Mesenchymal stem cell (in vitro differentiated cells and primary cell): Measurements from ENCODE around the gene GPHN.

Experiments
- DNase-seq: peaks from one replicate; pipeline ENCODE4 v3.0.0-alpha.2; 2013
- H2AFZ ChIP-seq: one replicate; pipeline ENCODE4 v1.6.1; 2013; ENCODE audit warnings: low read depth, mild to moderate bottlenecking, control low read depth, inconsistent platforms, low read length, moderate library complexity
- H2AK5ac ChIP-seq: 2 replicates; pipeline ENCODE4 v1.6.1; 2013; ENCODE audit warnings: low read length, moderate library complexity, mild to moderate bottlenecking, inconsistent platforms; ENCODE audit not compliant: severe bottlenecking
- H2BK120ac ChIP-seq: one replicate; pipeline ENCODE4 v1.6.1; 2013; ENCODE audit warnings: low read depth, mild to moderate bottlenecking, inconsistent platforms, low read length, moderate library complexity
- H2BK12ac ChIP-seq, 2 experiments: one replicate each; pipeline ENCODE4 v1.6.1; 2013; ENCODE audit warnings: inconsistent platforms in 2 of 2, low read length in 2 of 2, mild to moderate bottlenecking in 2 of 2, moderate library complexity in 2 of 2, control low read depth in 1 of 2
- H2BK15ac ChIP-seq: one replicate; pipeline ENCODE4 v1.6.1; 2013; ENCODE audit warnings: mild to moderate bottlenecking, low read depth, inconsistent platforms; ENCODE audit not compliant: poor library complexity, severe bottlenecking
- H2BK5ac ChIP-seq: 2 replicates; pipeline ENCODE4 v1.6.1; 2013; ENCODE audit warnings: low read depth, mild to moderate bottlenecking, low read length, control low read depth, inconsistent platforms; ENCODE audit not compliant: poor library complexity, severe bottlenecking
- H3K14ac ChIP-seq, 2 experiments: one replicate each; pipeline ENCODE4 v1.6.1; 2013; ENCODE audit warnings: inconsistent platforms in 2 of 2, low read length in 2 of 2, control low read depth in 1 of 2, mild to moderate bottlenecking in 1 of 2, moderate library complexity in 1 of 2
- H3K18ac ChIP-seq, 2 experiments: one replicate each; pipeline ENCODE4 v1.6.1; 2013; ENCODE audit warnings: inconsistent platforms in 2 of 2, low read length in 2 of 2, control low read depth in 1 of 2, low read depth in 1 of 2, mild to moderate bottlenecking in 1 of 2
- H3K23ac ChIP-seq, 2 experiments: one replicate each; pipeline ENCODE4 v1.6.1; 2013; ENCODE audit warnings: inconsistent platforms in 2 of 2, low read length in 2 of 2, mild to moderate bottlenecking in 2 of 2, moderate library complexity in 2 of 2, control low read depth in 1 of 2
- H3K27ac ChIP-seq: 2 replicates; pipeline ENCODE4 v1.5.1; 2013; ENCODE audit warnings: mild to moderate bottlenecking, moderate library complexity, low read length, control low read depth, inconsistent platforms; ENCODE audit not compliant: poor library complexity, severe bottlenecking
- H3K27me3 ChIP-seq, 2 experiments: 2 replicates each; pipeline versions ENCODE4 v1.6.1 to v1.7.0; 2013; ENCODE audit warnings: low read length in 2 of 2, mild to moderate bottlenecking in 2 of 2, moderate library complexity in 2 of 2, control low read depth in 1 of 2, inconsistent platforms in 1 of 2; ENCODE audit not compliant: control insufficient read depth in 1 of 2, insufficient read depth in 1 of 2
- H3K36me3 ChIP-seq, 2 experiments: 2 replicates each; pipeline versions ENCODE4 v1.6.1 to v1.7.0; 2013; ENCODE audit warnings: low read length in 2 of 2, control low read depth in 1 of 2, inconsistent platforms in 1 of 2, low read depth in 1 of 2, mild to moderate bottlenecking in 1 of 2; ENCODE audit not compliant: insufficient read depth in 2 of 2, control insufficient read depth in 1 of 2
- H3K4ac ChIP-seq, 2 experiments: one replicate each; pipeline ENCODE4 v1.6.1; 2013; ENCODE audit warnings: inconsistent platforms in 2 of 2, low read length in 2 of 2, mild to moderate bottlenecking in 2 of 2, moderate library complexity in 2 of 2, control low read depth in 1 of 2, low read depth in 1 of 2
- H3K4me1 ChIP-seq: 2 replicates; pipeline ENCODE4 v1.6.1; 2013; ENCODE audit warnings: low read depth, low read length, control low read depth; ENCODE audit not compliant: control insufficient read depth, insufficient read depth
- H3K4me2 ChIP-seq: 2 replicates; pipeline ENCODE4 v1.6.1; 2013; ENCODE audit warnings: low read length, mild to moderate bottlenecking, inconsistent platforms; ENCODE audit not compliant: poor library complexity, severe bottlenecking
- H3K4me3 ChIP-seq, 2 experiments: 2 replicates each; pipeline versions ENCODE4 v1.5.1 to v1.7.0; 2013; ENCODE audit warnings: low read length in 2 of 2, mild to moderate bottlenecking in 2 of 2, control low read depth in 1 of 2, low read depth in 1 of 2; ENCODE audit not compliant: insufficient read depth in 1 of 2
- H3K79me1 ChIP-seq: replicated peaks from 2 replicates; pipeline ENCODE4 v1.6.1; 2013; ENCODE audit warnings: mild to moderate bottlenecking, control low read depth, low read length, inconsistent platforms; ENCODE audit not compliant: poor library complexity, severe bottlenecking
- H3K9ac ChIP-seq: 2 replicates; pipeline ENCODE4 v1.7.0; 2013; ENCODE audit warnings: mild to moderate bottlenecking, low read length, moderate library complexity
- H3K9me3 ChIP-seq: 2 replicates; pipeline ENCODE4 v1.7.0; 2013; ENCODE audit warnings: mild to moderate bottlenecking, low read length; ENCODE audit not compliant: control insufficient read depth
- H4K8ac ChIP-seq: one replicate; pipeline ENCODE4 v1.6.1; 2013; ENCODE audit warnings: inconsistent platforms, mild to moderate bottlenecking, low read length, moderate library complexity
- H4K91ac ChIP-seq: one replicate; pipeline ENCODE4 v1.6.1; 2013; ENCODE audit warnings: mild to moderate bottlenecking, low read length, inconsistent platforms
- WGBS: methylation state at CpG from one replicate; pipeline ENCODE4 v1.1.7; 2013; ENCODE audit warnings: mixed read lengths; 5-methylcytosine and 5-hydroxymethylcytosine counted together

The GPHN gene

DNA sequence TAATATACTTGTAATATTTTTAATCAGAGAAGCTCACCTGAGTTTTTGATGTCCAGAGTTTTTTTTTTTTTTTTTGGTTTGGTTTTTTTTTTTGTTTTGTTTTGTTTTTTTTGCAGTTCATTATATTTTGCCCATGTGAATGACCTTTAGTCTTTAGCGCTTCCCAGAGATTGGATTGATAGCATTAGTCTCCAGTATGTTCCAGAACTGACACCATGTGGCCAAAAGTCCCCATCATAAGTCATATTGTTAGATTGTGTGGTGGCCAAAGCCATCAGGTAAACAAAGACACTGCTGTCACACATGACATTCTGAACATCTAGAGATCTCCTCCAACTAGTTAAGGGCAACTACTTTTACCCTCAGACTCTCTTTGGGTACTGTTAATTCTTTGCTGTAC is 408.5 kb downstream of the GPHN start:
- peaks cover 0 to 2% of the 10 kb centered on the region in 2 experiments for H3K36me3 ChIP-seq
- 100% methylated on average over 1 of the region's 1 CpG for WGBS
- H3K14ac ChIP-seq, result no peak overlapping the region
- no peaks in the 10 kb centered on the region for H3K9me3 ChIP-seq
- H2BK15ac ChIP-seq, result no peak overlapping the region
- no peak overlapping the region for H2BK5ac ChIP-seq
- no peak overlapping the region for H4K8ac ChIP-seq
- H3K27ac ChIP-seq, result no peak overlapping the region
- H4K91ac ChIP-seq, result no peak overlapping the region
- H3K27me3 ChIP-seq, result no peaks in the 10 kb centered on the region
- no peak overlapping the region for H2AK5ac ChIP-seq
- H3K4me3 ChIP-seq, result no peak overlapping the region
- H3K4me1 ChIP-seq, result no peaks in the 10 kb centered on the region
- H3K9ac ChIP-seq, result no peak overlapping the region
- H2BK12ac ChIP-seq, result no peak overlapping the region
- H3K4me2 ChIP-seq, result no peak overlapping the region
- no peak overlapping the region for H2BK120ac ChIP-seq
- H3K18ac ChIP-seq, result no peak overlapping the region
- no peak overlapping the region for H2AFZ ChIP-seq
- H3K79me1 ChIP-seq, result no peaks in the 10 kb centered on the region
- H3K4ac ChIP-seq, result no peak overlapping the region
- DNase-seq, result no peak
- no peak overlapping the region for H3K23ac ChIP-seq

DNA sequence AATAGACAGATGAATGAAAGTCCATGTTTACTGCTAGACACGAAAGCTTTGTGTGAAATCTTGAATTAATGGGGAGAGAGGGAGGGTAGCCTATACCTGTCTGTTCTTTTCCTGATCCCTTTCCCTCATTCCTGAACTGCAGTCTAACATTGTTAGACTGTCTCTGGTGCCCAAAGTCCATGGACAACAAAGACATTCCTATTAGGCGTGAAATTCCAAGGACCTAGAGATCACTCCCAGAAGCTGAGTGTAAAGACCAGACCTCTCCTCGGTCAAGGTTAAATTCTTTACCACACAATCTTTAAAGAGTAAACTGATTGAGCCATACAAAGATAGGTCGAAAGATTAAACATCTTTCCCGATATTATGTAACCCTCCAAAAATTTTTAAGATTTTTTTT is 410.6 kb downstream of the GPHN start:
- H2BK15ac ChIP-seq, result no peak overlapping the region
- H4K91ac ChIP-seq, result no peak overlapping the region
- no peak overlapping the region for H3K18ac ChIP-seq
- WGBS, result 92% methylated on average over 3 of the region's 5 CpGs
- no peak overlapping the region for H3K4ac ChIP-seq
- DNase-seq, result no peak
- no peak overlapping the region for H3K27ac ChIP-seq
- no peaks in the 10 kb centered on the region for H3K9me3 ChIP-seq
- H3K4me1 ChIP-seq, result no peaks in the 10 kb centered on the region
- H2BK120ac ChIP-seq, result no peak overlapping the region
- H3K4me2 ChIP-seq, result no peak overlapping the region
- H3K36me3 ChIP-seq, result peaks cover 0 to 9% of the 10 kb centered on the region in 2 experiments
- no peak overlapping the region for H2BK5ac ChIP-seq
- H3K14ac ChIP-seq, result no peak overlapping the region
- no peak overlapping the region for H2BK12ac ChIP-seq
- no peaks in the 10 kb centered on the region for H3K79me1 ChIP-seq
- no peak overlapping the region for H2AFZ ChIP-seq
- H4K8ac ChIP-seq, result no peak overlapping the region
- H3K27me3 ChIP-seq, result no peaks in the 10 kb centered on the region
- H3K4me3 ChIP-seq, result no peak overlapping the region
- no peak overlapping the region for H3K23ac ChIP-seq
- H3K9ac ChIP-seq, result no peak overlapping the region
- H2AK5ac ChIP-seq, result no peak overlapping the region

DNA sequence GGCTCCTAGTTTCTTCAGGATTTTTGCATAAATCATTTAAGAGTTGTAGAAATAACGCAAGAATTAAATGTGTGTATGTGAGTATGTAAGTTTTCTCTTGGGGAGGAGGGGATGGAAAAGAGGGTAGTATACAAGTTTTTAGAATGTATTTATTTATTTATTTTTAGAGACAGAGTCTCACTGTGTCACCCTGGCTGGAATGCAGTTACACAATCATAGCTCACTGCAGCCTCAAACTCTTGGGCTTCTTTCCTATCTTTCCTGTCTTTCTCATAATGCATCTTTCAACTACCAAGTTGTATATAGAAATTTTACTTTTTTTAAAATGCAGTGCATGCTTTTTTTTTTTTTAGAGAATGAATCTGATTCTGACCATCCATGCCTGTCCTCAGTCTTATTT is 412.2 kb downstream of the GPHN start:
- peaks cover 0 to 16% of the 10 kb centered on the region in 2 experiments for H3K36me3 ChIP-seq
- no peak overlapping the region for H3K18ac ChIP-seq
- H3K27me3 ChIP-seq, result no peaks in the 10 kb centered on the region
- WGBS, result 100% methylated on average over 1 of the region's 1 CpG
- H3K14ac ChIP-seq, result no peak overlapping the region
- H2BK5ac ChIP-seq, result no peak overlapping the region
- no peak overlapping the region for H3K4me3 ChIP-seq
- no peak overlapping the region for H4K91ac ChIP-seq
- no peak overlapping the region for H2BK12ac ChIP-seq
- H3K4me1 ChIP-seq, result no peaks in the 10 kb centered on the region
- no peaks in the 10 kb centered on the region for H3K79me1 ChIP-seq
- no peak overlapping the region for H3K4ac ChIP-seq
- no peak overlapping the region for H2BK120ac ChIP-seq
- H2AK5ac ChIP-seq, result no peak overlapping the region
- H3K23ac ChIP-seq, result no peak overlapping the region
- H3K9ac ChIP-seq, result no peak overlapping the region
- DNase-seq, result peak; percentile 31
- no peak overlapping the region for H3K4me2 ChIP-seq
- no peak overlapping the region for H4K8ac ChIP-seq
- H3K27ac ChIP-seq, result no peak overlapping the region
- H3K9me3 ChIP-seq, result no peaks in the 10 kb centered on the region
- no peak overlapping the region for H2AFZ ChIP-seq
- H2BK15ac ChIP-seq, result no peak overlapping the region

DNA sequence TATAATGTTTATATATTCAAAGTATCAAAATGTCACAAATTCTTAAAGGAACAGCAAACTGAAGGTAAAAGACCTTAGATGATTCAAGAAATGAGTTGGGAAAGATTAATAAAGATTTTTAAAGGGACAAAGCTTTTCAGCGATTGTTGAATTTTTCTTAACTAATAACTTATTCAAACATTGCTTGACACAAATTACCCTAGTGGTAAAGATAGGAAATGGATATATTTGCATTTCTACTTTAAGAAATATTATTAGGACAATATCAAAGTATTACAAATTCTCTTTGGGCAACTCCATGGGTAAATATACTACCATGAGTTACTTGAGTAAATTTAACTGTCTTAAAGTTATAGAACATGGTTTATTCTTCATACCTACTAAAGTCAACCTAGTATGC is 415.3 kb downstream of the GPHN start:
- no CpG with 5 or more reads among the region's 1 CpG for WGBS
- no peak overlapping the region for H3K14ac ChIP-seq
- no peak overlapping the region for H2BK12ac ChIP-seq
- no peak overlapping the region for H3K27ac ChIP-seq
- no peak overlapping the region for H2BK120ac ChIP-seq
- H4K91ac ChIP-seq, result no peak overlapping the region
- H3K4ac ChIP-seq, result no peak overlapping the region
- no peaks in the 10 kb centered on the region for H3K9me3 ChIP-seq
- H3K27me3 ChIP-seq, result no peaks in the 10 kb centered on the region
- H2BK15ac ChIP-seq, result no peak overlapping the region
- no peak for DNase-seq
- no peak overlapping the region for H2AK5ac ChIP-seq
- no peak overlapping the region for H2BK5ac ChIP-seq
- no peak overlapping the region for H3K23ac ChIP-seq
- H2AFZ ChIP-seq, result no peak overlapping the region
- H3K18ac ChIP-seq, result no peak overlapping the region
- H4K8ac ChIP-seq, result no peak overlapping the region
- H3K4me3 ChIP-seq, result no peak overlapping the region
- no peaks in the 10 kb centered on the region for H3K79me1 ChIP-seq
- H3K4me1 ChIP-seq, result no peaks in the 10 kb centered on the region
- no peak overlapping the region for H3K9ac ChIP-seq
- H3K36me3 ChIP-seq, result peaks cover 0 to 14% of the 10 kb centered on the region in 2 experiments
- H3K4me2 ChIP-seq, result no peak overlapping the region
